Fibroblast of villous mesenchyme (primary cell): ENCODE measurements around the gene GMDS. TPM values are rescaled to one million over a fixed set of nuclear protein-coding genes. Genes with fewer than 3 reads are reported as not detected.

Source experiments
- DNase-seq: peaks from one replicate; pipeline ENCODE4 v3.0.0-alpha.2; 2010; ENCODE audit warnings: low read depth
- H3K4me3 ChIP-seq: 2 replicates; pipeline ENCODE4 v1.5.1; 2011; ENCODE audit warnings: low read depth, mild to moderate bottlenecking, low read length
- total RNA-seq: library from RNA; depleted of rRNA; stranded (reverse); fragments of >200 nt; gene quantifications from 2 replicates; pipeline ENCODE4 v1.2.3, GENCODE V29; 2012
- TF ChIP-seq, protein P1 (sequence below): IDR thresholded peaks from 2 replicates; pipeline ENCODE4 v1.5.1; 2012; ENCODE audit warnings: low read depth, mild to moderate bottlenecking, low read length; ENCODE audit not compliant: insufficient read depth

The GMDS gene
- total RNA-seq, 1 donor, result 6.5 TPM

DNA sequence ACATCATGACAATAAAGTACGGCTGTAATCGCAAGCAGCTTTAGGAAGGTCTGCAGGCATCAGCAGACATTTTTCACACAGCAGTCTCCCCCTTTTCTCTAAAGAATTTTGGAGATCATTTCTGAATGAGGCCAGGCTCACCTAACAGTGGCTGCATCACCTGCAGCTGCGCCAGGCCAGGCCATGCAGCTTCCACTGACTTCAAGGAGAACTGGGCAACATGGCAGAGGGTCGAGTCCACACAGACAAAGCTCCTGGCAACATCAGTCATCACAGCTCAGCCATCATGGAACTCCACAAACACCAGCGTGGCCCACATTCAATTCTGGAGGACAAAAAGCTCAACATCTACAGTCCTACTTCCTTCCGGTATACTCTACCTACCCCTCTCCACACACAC is 653.5 kb downstream of the GMDS start:
- no peak overlapping the region for H3K4me3 ChIP-seq
- TF ChIP-seq, protein P1, sequence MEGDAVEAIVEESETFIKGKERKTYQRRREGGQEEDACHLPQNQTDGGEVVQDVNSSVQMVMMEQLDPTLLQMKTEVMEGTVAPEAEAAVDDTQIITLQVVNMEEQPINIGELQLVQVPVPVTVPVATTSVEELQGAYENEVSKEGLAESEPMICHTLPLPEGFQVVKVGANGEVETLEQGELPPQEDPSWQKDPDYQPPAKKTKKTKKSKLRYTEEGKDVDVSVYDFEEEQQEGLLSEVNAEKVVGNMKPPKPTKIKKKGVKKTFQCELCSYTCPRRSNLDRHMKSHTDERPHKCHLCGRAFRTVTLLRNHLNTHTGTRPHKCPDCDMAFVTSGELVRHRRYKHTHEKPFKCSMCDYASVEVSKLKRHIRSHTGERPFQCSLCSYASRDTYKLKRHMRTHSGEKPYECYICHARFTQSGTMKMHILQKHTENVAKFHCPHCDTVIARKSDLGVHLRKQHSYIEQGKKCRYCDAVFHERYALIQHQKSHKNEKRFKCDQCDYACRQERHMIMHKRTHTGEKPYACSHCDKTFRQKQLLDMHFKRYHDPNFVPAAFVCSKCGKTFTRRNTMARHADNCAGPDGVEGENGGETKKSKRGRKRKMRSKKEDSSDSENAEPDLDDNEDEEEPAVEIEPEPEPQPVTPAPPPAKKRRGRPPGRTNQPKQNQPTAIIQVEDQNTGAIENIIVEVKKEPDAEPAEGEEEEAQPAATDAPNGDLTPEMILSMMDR, result no peak
- DNase-seq, result no peak

DNA sequence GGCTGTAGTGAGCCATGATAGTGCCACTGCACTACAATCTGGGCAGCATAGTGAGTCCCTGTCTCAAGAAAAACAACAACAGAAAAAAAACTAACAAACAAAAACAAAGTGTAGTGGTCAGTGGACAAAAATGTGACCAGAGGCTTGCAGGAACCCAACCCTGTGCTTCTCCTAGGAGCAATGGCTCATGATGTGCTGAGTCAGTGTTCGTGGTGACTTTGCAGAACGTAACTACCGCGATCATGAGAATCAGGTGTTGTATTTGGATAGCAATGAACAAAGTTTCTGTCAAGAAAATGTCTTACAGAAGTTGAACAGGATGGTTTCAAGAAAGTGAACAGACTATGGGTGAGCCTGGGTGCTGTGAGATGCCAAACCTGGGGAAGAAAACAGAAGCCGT is 654.2 kb downstream of the GMDS start:
- H3K4me3 ChIP-seq, result no peak overlapping the region
- no peak for DNase-seq
- TF ChIP-seq, protein P1, result no peak

DNA sequence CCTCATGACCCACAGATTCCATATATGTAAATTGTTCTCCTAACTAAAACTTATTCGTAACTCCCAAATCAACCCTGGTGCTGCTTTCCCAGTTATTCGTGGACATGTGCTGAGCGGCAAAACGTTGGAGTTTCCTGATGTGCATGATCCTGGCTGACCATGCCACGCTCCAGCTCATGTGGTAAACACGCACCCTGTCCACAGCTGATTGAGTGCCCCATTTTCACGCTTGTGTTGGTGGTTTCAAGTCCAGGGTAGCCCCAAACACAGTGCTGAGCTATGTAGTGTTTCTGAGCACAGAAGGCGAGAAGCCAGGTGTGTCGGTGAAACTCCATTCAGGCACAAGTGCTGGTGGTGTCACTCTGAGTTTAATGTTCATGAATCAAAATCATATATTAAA is 654.8 kb downstream of the GMDS start:
- DNase-seq, result no peak
- TF ChIP-seq, protein P1, result no peak
- no peak overlapping the region for H3K4me3 ChIP-seq

DNA sequence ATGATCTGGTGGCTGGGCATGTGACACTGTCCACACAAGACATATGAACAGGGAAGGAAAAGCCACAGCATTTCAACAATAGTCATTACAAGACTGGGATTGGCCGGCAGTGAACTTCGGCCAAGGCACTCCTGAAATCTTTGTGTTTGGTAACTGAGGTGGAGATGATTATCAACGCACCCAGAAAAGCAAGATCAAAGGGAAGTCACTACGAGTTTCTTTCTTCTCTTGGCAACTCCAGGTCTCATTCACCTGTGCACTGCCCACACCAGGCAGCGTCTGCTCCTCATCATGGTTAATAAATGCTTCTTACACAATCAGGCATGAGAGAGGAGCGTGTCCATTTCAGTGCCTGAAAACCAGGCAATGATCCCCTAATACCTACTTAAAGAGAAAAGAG is 656.2 kb downstream of the GMDS start:
- no peak for DNase-seq
- H3K4me3 ChIP-seq, result no peak overlapping the region
- TF ChIP-seq, protein P1, result no peak

DNA sequence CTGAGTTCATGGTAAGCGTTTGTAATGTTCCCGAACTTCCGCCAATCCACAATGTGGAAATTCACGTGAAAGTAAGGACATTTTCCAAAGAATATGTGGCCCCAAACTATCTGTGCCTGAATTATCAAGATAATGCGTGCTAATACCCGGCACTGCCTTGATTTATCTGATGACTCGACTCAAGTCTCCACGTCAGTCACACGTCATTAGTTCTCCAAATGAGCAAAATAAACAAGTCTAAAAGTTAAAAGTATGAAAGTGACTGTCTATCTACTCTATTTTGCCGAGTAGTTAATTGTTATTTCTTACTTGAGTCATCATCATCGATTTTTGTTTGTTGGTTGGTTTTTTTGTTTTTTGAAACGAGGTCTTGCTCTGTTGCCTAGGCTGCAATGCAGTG is 657.4 kb downstream of the GMDS start:
- H3K4me3 ChIP-seq, result no peak overlapping the region
- DNase-seq, result no peak
- TF ChIP-seq, protein P1, result no peak

DNA sequence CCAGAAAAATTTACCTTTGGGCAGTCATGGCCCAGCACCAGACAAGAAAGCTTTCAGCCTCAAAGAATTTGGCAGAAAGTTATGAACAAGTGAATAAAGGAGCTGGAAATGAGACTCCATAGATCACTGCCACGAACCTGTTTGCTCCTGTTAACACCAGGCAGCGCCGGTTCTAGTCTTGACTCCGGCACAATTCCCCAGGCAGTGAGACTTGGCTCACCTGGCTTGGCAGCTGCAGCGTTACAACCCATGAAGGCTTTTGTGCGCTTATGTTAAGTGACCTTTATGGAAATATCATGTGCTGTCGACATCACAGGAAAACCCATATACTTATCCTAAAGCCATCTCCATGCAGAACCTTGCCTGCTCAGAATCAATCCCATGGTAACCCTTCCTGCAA is 657.9 kb downstream of the GMDS start:
- TF ChIP-seq, protein P1, result no peak
- H3K4me3 ChIP-seq, result no peak overlapping the region
- DNase-seq, result no peak

DNA sequence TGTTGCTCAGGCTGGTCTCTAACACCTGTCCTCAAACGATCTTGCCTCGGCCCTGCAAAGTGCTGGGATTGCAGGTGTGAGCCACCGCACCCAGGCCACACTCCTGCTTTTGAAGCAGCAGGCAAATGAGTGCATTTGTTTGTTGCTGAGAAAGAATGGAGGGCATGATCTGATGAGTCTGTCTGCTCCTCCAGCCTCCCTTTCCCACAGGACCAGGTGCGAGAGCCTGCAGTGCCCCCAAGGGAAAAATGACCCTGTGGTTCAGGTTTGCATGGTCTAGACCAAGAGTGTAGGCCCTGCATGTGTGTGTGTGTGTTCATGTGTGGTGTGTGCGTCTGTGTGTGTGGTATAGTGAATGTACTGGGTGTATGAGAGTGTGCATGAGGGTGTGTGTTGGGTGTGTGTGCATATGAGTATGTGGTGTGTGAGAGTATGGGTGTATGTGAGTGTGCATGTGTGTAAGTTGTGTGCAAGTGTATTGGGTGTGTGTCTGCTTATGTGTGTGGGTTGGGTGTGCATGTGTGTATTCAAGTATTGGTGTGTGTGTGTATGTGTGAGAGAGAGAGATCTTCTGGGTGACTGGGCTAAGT is 658.4 kb downstream of the GMDS start:
- no peak for DNase-seq
- no peak overlapping the region for H3K4me3 ChIP-seq
- TF ChIP-seq, protein P1, result no peak
